ENCODE measurements around the gene MED1. TPM values are rescaled to one million over a fixed set of nuclear protein-coding genes. Genes with fewer than 3 reads are reported as not detected.

Gene MED1
- total and polyA plus RNA-seq, 3 experiments from 2014 or later: 22.0 to 87.3 (median 85.1) TPM

DNA sequence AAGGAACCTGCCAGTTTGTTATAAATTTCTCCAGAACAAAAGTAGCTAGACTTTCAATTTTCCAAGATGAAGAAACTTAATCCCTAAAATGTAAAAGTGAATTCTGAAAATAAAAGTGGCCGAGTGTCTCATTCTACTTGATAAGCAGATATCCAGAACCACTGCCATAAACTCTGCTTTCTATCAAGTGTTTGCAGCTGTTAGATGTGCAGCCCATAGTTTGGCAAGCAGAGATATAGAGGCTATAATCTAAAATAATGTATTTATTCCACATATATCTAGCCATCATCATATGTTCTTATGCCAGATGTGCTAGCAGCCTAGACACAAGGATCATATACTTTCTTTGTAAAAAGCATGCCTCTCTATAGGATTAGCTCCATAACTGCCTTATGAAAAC lies 34.9 kb downstream of the MED1 start:
- H3K9me3 Mint-ChIP-seq: no peaks in the 10 kb centered on the region
- Histone ChIP-seq H3K4me1 (ENCODE audit: insufficient read depth, low read length) (no peaks in the 10 kb centered on the region), H3K27me3 (ENCODE audit: insufficient read depth, low read length, poor library complexity, severe bottlenecking) (no peaks in the 10 kb centered on the region), H3K4me3 (ENCODE audit: low read length) (no peak overlapping the region), H3K36me3 (ENCODE audit: insufficient read depth, low read length) (peaks cover 28% of the 10 kb centered on the region), H3K9me3 (ENCODE audit: low read length) (no peaks in the 10 kb centered on the region), H3K27ac (ENCODE audit: low read depth, low read length) (no peak overlapping the region)
- DNase-seq: no peak
- CTCF ChIA-PET: interaction anchor here (0.8 kb wide), 1 partner anchor 15 kb away, joined by 3 read pairs; no protein-coding TSS in a partner anchor
- H3K36me3 Mint-ChIP-seq: peaks cover 0 to 67% (median 15%) of the 10 kb centered on the region in 3 donors
- no peaks in the 10 kb centered on the region for H3K27me3 Mint-ChIP-seq
- no peak overlapping the region for H3K4me3 Mint-ChIP-seq
- POLR2A ChIA-PET: no interaction called here
- H3K4me1 Mint-ChIP-seq: no peaks in the 10 kb centered on the region
- H3K27ac Mint-ChIP-seq: no peak overlapping the region

- DNase-seq: no peak
- peak overlapping the region in 1 of 8 donors; percentile 42 for H3K27ac Mint-ChIP-seq
- CTCF ChIA-PET: no interaction called here
- H3K4me1 Mint-ChIP-seq: peaks cover 0 to 4% (median 0%) of the 10 kb centered on the region in 3 donors
- Histone ChIP-seq H3K4me1 (ENCODE audit: insufficient read depth, low read length) (no peaks in the 10 kb centered on the region), H3K4me3 (ENCODE audit: low read length) (no peak overlapping the region), H3K27me3 (ENCODE audit: insufficient read depth, low read length, poor library complexity, severe bottlenecking) (no peaks in the 10 kb centered on the region), H3K9me3 (ENCODE audit: low read length) (no peaks in the 10 kb centered on the region), H3K36me3 (ENCODE audit: insufficient read depth, low read length) (peaks cover 35% of the 10 kb centered on the region), H3K27ac (ENCODE audit: low read depth, low read length) (no peak overlapping the region)
- no peaks in the 10 kb centered on the region for H3K27me3 Mint-ChIP-seq
- POLR2A ChIA-PET: no interaction called here
- H3K36me3 Mint-ChIP-seq: peaks cover 0 to 74% (median 27%) of the 10 kb centered on the region in 3 donors
- H3K9me3 Mint-ChIP-seq: no peaks in the 10 kb centered on the region
- no peak overlapping the region for H3K4me3 Mint-ChIP-seq
These were observed 40.8 kb downstream of the MED1 start for GRCh38 chr17:39410279-39410678.

DNA sequence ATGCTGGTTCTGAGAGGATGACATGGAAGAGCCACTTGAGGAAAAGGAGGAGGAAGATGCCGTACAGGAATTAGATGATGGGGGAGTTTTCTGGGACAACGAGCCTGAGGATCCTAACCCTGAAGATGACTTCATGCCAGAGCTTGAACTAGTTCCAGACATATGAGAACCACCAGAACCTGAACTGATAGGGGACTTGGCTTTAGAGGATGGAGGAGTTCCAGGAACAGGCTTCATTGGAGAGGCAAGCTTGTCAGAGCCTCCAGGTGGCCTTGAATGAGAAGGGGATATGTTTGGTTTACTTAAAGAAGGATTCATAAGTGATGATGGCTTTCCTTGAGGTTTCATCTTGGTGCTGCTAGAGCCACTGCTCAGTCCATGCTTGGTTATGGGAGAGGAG lies 42.7 kb downstream of the MED1 start:
- H3K9me3 Mint-ChIP-seq: no peaks in the 10 kb centered on the region
- CTCF ChIA-PET: no interaction called here
- POLR2A ChIA-PET: no interaction called here
- Histone ChIP-seq H3K4me1 (ENCODE audit: insufficient read depth, low read length) (no peaks in the 10 kb centered on the region), H3K36me3 (ENCODE audit: insufficient read depth, low read length) (peaks cover 30% of the 10 kb centered on the region), H3K27me3 (ENCODE audit: insufficient read depth, low read length, poor library complexity, severe bottlenecking) (no peaks in the 10 kb centered on the region), H3K27ac (ENCODE audit: low read depth, low read length) (no peak overlapping the region), H3K4me3 (ENCODE audit: low read length) (no peak overlapping the region), H3K9me3 (ENCODE audit: low read length) (no peaks in the 10 kb centered on the region)
- H3K36me3 Mint-ChIP-seq: peaks cover 0 to 62% (median 21%) of the 10 kb centered on the region in 3 donors
- H3K27me3 Mint-ChIP-seq: no peaks in the 10 kb centered on the region
- H3K4me1 Mint-ChIP-seq: peaks cover 0 to 4% (median 0%) of the 10 kb centered on the region in 3 donors
- H3K4me3 Mint-ChIP-seq: no peak overlapping the region
- DNase-seq: no peak
- H3K27ac Mint-ChIP-seq: peak overlapping the region in 5 of 8 donors; percentile 9 to 91 (median 68)

GRCh38 chr17:39406951-39407350 lies 44.1 kb downstream of the MED1 start:
- Mint-ChIP-seq H3K4me3 (peak overlapping the region in 1 of 7 donors; percentile 61), H3K36me3 (peaks cover 0 to 58% (median 21%) of the 10 kb centered on the region in 3 donors), H3K4me1 (peaks cover 4 to 10% (median 6%) of the 10 kb centered on the region in 3 donors), H3K27me3 (peaks cover 0 to 1% of the 10 kb centered on the region in 2 donors), H3K27ac (peak overlapping the region in 2 of 8 donors; percentile 19 to 46), H3K9me3 (peaks cover 0 to 2% (median 0%) of the 10 kb centered on the region in 5 donors)
- Histone ChIP-seq H3K4me3 (ENCODE audit: low read length) (no peak overlapping the region), H3K27me3 (ENCODE audit: insufficient read depth, low read length, poor library complexity, severe bottlenecking) (no peaks in the 10 kb centered on the region), H3K36me3 (ENCODE audit: insufficient read depth, low read length) (peaks cover 30% of the 10 kb centered on the region), H3K4me1 (ENCODE audit: insufficient read depth, low read length) (peaks cover 5% of the 10 kb centered on the region), H3K27ac (ENCODE audit: low read depth, low read length) (no peak overlapping the region), H3K9me3 (ENCODE audit: low read length) (no peaks in the 10 kb centered on the region)
- ChIA-PET CTCF (no interaction called here), POLR2A (no interaction called here)
- no peak for DNase-seq

GRCh38 chr17:39405436-39405835 lies 45.6 kb downstream of the MED1 start:
- peak overlapping the region in 1 of 7 donors; percentile 35 for H3K4me3 Mint-ChIP-seq
- H3K4me1 Mint-ChIP-seq: peaks cover 9 to 14% (median 10%) of the 10 kb centered on the region in 3 donors
- Histone ChIP-seq H3K36me3 (ENCODE audit: insufficient read depth, low read length) (peaks cover 27% of the 10 kb centered on the region), H3K4me3 (ENCODE audit: low read length) (no peak overlapping the region), H3K27ac (ENCODE audit: low read depth, low read length) (no peak overlapping the region), H3K4me1 (ENCODE audit: insufficient read depth, low read length) (peaks cover 9% of the 10 kb centered on the region), H3K9me3 (ENCODE audit: low read length) (no peaks in the 10 kb centered on the region), H3K27me3 (ENCODE audit: insufficient read depth, low read length, poor library complexity, severe bottlenecking) (no peaks in the 10 kb centered on the region)
- H3K27me3 Mint-ChIP-seq: peaks cover 0 to 5% of the 10 kb centered on the region in 2 donors
- ChIA-PET CTCF (no interaction called here), POLR2A (no interaction called here)
- peak overlapping the region in 3 of 8 donors; percentile 19 to 46 (median 33) for H3K27ac Mint-ChIP-seq
- H3K9me3 Mint-ChIP-seq: peaks cover 0 to 2% (median 0%) of the 10 kb centered on the region in 5 donors
- DNase-seq: no peak
- H3K36me3 Mint-ChIP-seq: peaks cover 0 to 53% (median 19%) of the 10 kb centered on the region in 3 donors

DNA sequence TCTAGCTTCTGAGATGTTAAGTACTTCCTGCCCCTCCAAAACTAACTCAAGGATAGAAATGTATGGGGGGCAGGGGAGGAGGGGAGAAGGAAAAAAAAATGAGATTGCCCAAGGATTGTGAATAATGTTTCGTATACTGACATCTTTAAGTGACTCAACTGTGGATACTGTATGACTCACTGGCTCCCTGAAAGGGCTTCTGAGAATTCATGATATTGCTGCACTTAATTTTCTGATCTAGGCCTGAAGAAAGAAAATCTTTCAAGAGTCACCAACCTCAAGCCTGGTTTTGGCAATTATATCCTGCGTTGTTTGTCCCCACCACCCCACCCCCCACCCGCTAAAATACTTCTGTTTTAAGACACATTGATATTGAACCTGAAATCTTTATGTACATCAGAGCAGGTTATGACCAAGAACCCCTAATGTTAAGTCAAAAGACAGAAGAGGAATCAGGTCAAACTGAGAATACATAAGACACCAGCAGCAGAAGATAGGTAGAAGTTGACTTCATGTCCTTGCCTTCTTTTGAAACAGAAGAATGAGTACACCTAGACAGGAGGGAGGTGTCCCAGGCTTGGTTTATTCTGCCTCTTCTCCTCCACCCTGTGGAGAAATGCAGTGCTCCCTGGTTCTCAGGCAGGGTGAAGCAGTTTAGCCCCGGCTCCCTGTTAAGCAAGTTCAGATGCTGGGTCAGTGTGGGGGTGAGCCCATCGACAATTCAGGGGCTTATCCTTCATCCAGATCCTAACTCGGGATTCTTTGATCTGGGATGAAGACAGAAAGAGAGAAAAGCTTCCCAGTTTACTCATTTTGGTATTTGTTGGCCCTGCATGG lies 46.3 kb downstream of the MED1 start:
- Mint-ChIP-seq H3K4me3 (peak overlapping the region in 3 of 7 donors; percentile 24 to 62 (median 35)), H3K27me3 (peaks cover 0 to 5% of the 10 kb centered on the region in 2 donors), H3K27ac (peak overlapping the region in 4 of 8 donors; percentile 17 to 94 (median 58)), H3K4me1 (peaks cover 15 to 21% (median 16%) of the 10 kb centered on the region in 3 donors), H3K9me3 (peaks cover 0 to 2% (median 0%) of the 10 kb centered on the region in 5 donors), H3K36me3 (peaks cover 0 to 47% (median 13%) of the 10 kb centered on the region in 3 donors)
- ChIA-PET CTCF (no interaction called here), POLR2A (no interaction called here)
- Histone ChIP-seq H3K27ac (ENCODE audit: low read depth, low read length) (no peak overlapping the region), H3K9me3 (ENCODE audit: low read length) (no peaks in the 10 kb centered on the region), H3K36me3 (ENCODE audit: insufficient read depth, low read length) (peaks cover 20% of the 10 kb centered on the region), H3K27me3 (ENCODE audit: insufficient read depth, low read length, poor library complexity, severe bottlenecking) (no peaks in the 10 kb centered on the region), H3K4me1 (ENCODE audit: insufficient read depth, low read length) (peaks cover 16% of the 10 kb centered on the region), H3K4me3 (ENCODE audit: low read length) (no peak overlapping the region)
- no peak for DNase-seq

GRCh38 chr17:39402890-39403605 lies 48.0 kb downstream of the MED1 start:
- CTCF ChIA-PET: interaction anchor here (0.7 to 1.1 kb wide), 2 partner anchors 16 to 619 kb away, joined by 3 read pairs; no protein-coding TSS in a partner anchor
- Histone ChIP-seq H3K4me3 (ENCODE audit: low read length) (peak overlapping the region; percentile 76), H3K27ac (ENCODE audit: low read depth, low read length) (no peak overlapping the region)

More at GRCh38 chr17:39402890-39403605, 48.0 kb downstream of the MED1 start:
- Mint-ChIP-seq H3K9me3 (peaks cover 0 to 2% (median 0%) of the 10 kb centered on the region in 5 donors), H3K4me1 (peaks cover 27 to 38% (median 34%) of the 10 kb centered on the region in 3 donors), H3K27ac (peak overlapping the region; percentile 13 to 94 (median 60)), H3K27me3 (peaks cover 0 to 5% of the 10 kb centered on the region in 2 donors), H3K36me3 (peaks cover 0 to 30% (median under 1%) of the 10 kb centered on the region in 3 donors), H3K4me3 (peak overlapping the region; percentile 70 to 99 (median 95))
- peaks cover 17% of the 10 kb centered on the region for H3K4me1 ChIP-seq (ENCODE audit: insufficient read depth, low read length)
- H3K36me3 ChIP-seq (ENCODE audit: insufficient read depth, low read length): peaks cover 5% of the 10 kb centered on the region
- POLR2A ChIA-PET: interaction anchor here (0.5 to 1.0 kb wide), 6 partner anchors 21 to 534 kb away, joined by 3 to 6 read pairs (median 4); partner anchors contain the start of genes CDK12 and MED1
- H3K27me3 ChIP-seq (ENCODE audit: insufficient read depth, low read length, poor library complexity, severe bottlenecking): no peaks in the 10 kb centered on the region
- no peaks in the 10 kb centered on the region for H3K9me3 ChIP-seq (ENCODE audit: low read length)
- DNase-seq: no peak
